ENCODE results near the gene ESPL1. TPM values are rescaled to one million over a fixed set of nuclear protein-coding genes. Genes with fewer than 3 reads are reported as not detected.

The ESPL1 gene
- total and polyA plus RNA-seq, 2 of the 8 experiments (the other 6 are each of a cell fraction or from before 2014, with no cell fraction given) = 31.8 to 52.7 TPM

GRCh38 chr12:53245286-53245685 is 22.8 kb upstream of the ESPL1 start:
- Histone ChIP-seq H3K14ac (ENCODE audit: insufficient read length) (no peak overlapping the region), H4K8ac (ENCODE audit: extremely low read depth, insufficient read depth, low read length) (no peak overlapping the region), H3K79me1 (ENCODE audit: low read depth, low read length) (no peaks in the 10 kb centered on the region), H3K23ac (ENCODE audit: insufficient read length) (no peak overlapping the region), H3K79me2 (ENCODE audit: control insufficient read depth in 1 of 2, insufficient read depth in 2 of 2, low read length in 2 of 2) (no peaks in the 10 kb centered on the region), H2BK120ac (replicated peaks; ENCODE audit: low read depth, low read length) (no peak overlapping the region), H3K36me3 (ENCODE audit: control insufficient read depth in 2 of 4, insufficient read depth in 4 of 4, low read length in 3 of 4) (no peaks in the 10 kb centered on the region), H3K9ac (replicated peaks in 1 of 4; ENCODE audit: extremely low read depth in 1 of 4, low read depth in 3 of 4, low read length in 3 of 4) (no peak overlapping the region), H4K91ac (replicated peaks; ENCODE audit: insufficient read length, low read length) (no peak overlapping the region), H2BK15ac (ENCODE audit: low read length) (no peak overlapping the region), H2BK5ac (ENCODE audit: low read depth, low read length) (no peak overlapping the region), H3K56ac (replicated peaks; ENCODE audit: insufficient read length, low read depth, low read length) (no peak overlapping the region), H3K27ac (ENCODE audit: low read depth, low read length) (no peak overlapping the region), H2AFZ (ENCODE audit: low read length) (no peak overlapping the region), H3K4me2 (ENCODE audit: insufficient read depth in 1 of 2, low read depth in 2 of 2, low read length in 2 of 2) (no peak overlapping the region), H3K9me3 (ENCODE audit: insufficient read depth in 2 of 2, low read depth in 1 of 2, low read length in 1 of 2) (no peaks in the 10 kb centered on the region), H2BK20ac (ENCODE audit: low read length) (no peak overlapping the region), H2AK5ac (ENCODE audit: low read depth, low read length) (no peak overlapping the region), H3K4me1 (replicated peaks in 1 of 4; ENCODE audit: control insufficient read depth in 3 of 4, insufficient read depth in 4 of 4, low read length in 3 of 4) (peaks cover 0 to 13% (median 8%) of the 10 kb centered on the region in 4 experiments; a peak in 6 of 7 replicates), H3K4ac (replicated peaks; ENCODE audit: insufficient read length, low read depth, low read length) (no peak overlapping the region), H4K20me1 (replicated peaks in 1 of 2; ENCODE audit: control insufficient read depth in 1 of 2, insufficient read depth in 2 of 2, low read length in 2 of 2) (no peaks in the 10 kb centered on the region), H3K27me3 (replicated peaks in 1 of 4; ENCODE audit: control insufficient read depth in 3 of 4, extremely low read depth in 1 of 4, insufficient read depth in 3 of 4, low read length in 3 of 4) (no peaks in the 10 kb centered on the region; a peak in 1 of 7 replicates), H3K4me3 (ENCODE audit: extremely low read depth in 1 of 4, insufficient read depth in 2 of 4, low read depth in 3 of 4, low read length in 4 of 4) (no peak overlapping the region), H2BK12ac (ENCODE audit: low read depth, low read length) (no peak overlapping the region), H4K5ac (ENCODE audit: insufficient read length, low read depth, low read length) (no peak overlapping the region), H3K18ac (ENCODE audit: extremely low read depth, low read length) (no peak overlapping the region), H3K23me2 (ENCODE audit: low read depth, low read length) (no peaks in the 10 kb centered on the region)
- ChIA-PET POLR2A (ENCODE audit: partially characterized antibody) (interaction anchor here (0.6 to 1.3 kb wide), 3 partner anchors 16 to 172 kb away, joined by 3 to 4 read pairs (median 3); no protein-coding TSS in a partner anchor), CTCF (ENCODE audit: partially characterized antibody) (interaction anchor here (0.5 to 23.5 kb wide), 8 partner anchors 9 to 179 kb away, joined by 3 to 535 read pairs (median 4); partner anchors contain the start of genes ESPL1 and ITGB7)
- DNase-seq (ENCODE audit: low read depth in 1 of 2, low spot score in 2 of 2) (no peak), FAIRE-seq (no peak)
- WGBS, 2 experiments (ENCODE audit: extremely low coverage in 1 of 2, insufficient coverage in 1 of 2, insufficient read length in 1 of 2, insufficient replicate concordance in 2 of 2, low coverage in 1 of 2, low lambda C conversion rate in 2 of 2, missing lambda C conversion rate in 1 of 2) = 86% methylated on average over 3 of the region's 3 CpGs; no CpG with 5 or more reads in 1 of the 2 experiments
- TF ChIP-seq EGR1 (IDR thresholded peaks at IDR 0.05; ENCODE audit: borderline replicate concordance, low read depth, low read length) (no peak), RNF2 (IDR thresholded peaks at IDR 0.05; ENCODE audit: borderline replicate concordance, low read depth, low read length, missing control alignments, poor library complexity, severe bottlenecking) (no peak), PHF8 (conservative IDR thresholded peaks at IDR 0.05; ENCODE audit: low read depth, low read length) (no peak), RBBP5 (IDR thresholded peaks at IDR 0.05; ENCODE audit: borderline replicate concordance, low read depth, low read length) (no peak), CHD1 (IDR thresholded peaks at IDR 0.05; ENCODE audit: low read depth, low read length) (no peak), CTCF (IDR thresholded peaks at IDR 0.05; ENCODE audit: control extremely low read depth in 1 of 3, insufficient read depth in 1 of 3, low read depth in 1 of 3, low read length in 3 of 3) (no peak), SP4 (IDR thresholded peaks at IDR 0.05; ENCODE audit: low read length) (no peak), CREB1 (IDR thresholded peaks at IDR 0.05) (no peak), ATF3 (IDR thresholded peaks at IDR 0.05; ENCODE audit: insufficient read depth, low read depth, low read length) (no peak), KDM4A (IDR thresholded peaks at IDR 0.05; ENCODE audit: low read depth, low read length, severe bottlenecking) (no peak), POLR2A (IDR thresholded peaks at IDR 0.05; ENCODE audit: control extremely low read depth in 1 of 2, low read depth in 2 of 2, low read length in 2 of 2) (no peak)
